GM21447 (cell line): Measurements from ENCODE around the gene SLC26A6.

ENCODE experiments used
- ATAC-seq: cut with Tn5 transposase; IDR thresholded peaks from one replicate; pipeline ENCODE4 v1.9.1; 2021; ENCODE audit not compliant: unreplicated experiment

Gene SLC26A6

DNA sequence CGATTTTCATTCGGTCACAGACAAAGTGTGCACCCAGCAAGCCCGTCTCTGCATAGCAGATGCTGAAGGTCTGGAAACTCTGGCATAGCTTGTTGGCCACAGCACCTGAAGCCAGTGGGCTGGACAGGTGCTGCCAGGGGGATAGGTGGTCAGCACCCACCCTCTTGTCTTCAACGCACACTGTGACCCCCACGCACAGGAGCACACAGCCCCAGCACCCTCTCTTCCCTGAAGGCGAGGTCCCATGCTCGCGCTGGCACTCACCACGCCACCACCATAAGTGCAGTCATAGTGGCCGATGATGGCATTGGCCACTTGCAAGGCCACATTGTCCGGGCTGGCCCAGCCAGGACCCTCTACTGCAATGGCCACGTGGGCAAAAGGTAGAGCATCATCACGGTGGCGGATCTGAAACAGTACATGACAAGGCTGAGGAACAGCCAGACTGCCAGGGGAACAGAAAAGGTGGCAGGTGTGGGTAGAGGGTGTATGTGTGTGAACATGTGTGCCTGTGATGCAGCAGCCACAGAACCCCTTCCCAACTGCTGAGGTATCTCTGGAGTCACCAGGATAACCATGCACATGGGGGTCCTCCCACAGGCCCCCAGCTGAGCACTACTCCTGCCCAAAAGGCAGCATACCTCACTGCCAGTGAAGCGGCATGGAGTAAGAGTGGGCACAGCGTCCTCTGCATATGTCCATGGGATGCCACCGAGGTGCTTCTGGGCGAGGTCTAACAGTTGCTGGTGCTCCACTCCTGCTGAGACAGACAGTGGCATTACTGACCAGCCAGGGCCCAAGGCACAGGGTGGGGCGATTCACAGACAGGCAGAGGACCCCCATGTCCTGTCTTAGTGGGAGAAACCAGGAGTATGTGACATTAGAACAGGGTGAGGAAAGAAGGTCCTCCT is 34.3 kb downstream of the SLC26A6 start:
- no peak for ATAC-seq

DNA sequence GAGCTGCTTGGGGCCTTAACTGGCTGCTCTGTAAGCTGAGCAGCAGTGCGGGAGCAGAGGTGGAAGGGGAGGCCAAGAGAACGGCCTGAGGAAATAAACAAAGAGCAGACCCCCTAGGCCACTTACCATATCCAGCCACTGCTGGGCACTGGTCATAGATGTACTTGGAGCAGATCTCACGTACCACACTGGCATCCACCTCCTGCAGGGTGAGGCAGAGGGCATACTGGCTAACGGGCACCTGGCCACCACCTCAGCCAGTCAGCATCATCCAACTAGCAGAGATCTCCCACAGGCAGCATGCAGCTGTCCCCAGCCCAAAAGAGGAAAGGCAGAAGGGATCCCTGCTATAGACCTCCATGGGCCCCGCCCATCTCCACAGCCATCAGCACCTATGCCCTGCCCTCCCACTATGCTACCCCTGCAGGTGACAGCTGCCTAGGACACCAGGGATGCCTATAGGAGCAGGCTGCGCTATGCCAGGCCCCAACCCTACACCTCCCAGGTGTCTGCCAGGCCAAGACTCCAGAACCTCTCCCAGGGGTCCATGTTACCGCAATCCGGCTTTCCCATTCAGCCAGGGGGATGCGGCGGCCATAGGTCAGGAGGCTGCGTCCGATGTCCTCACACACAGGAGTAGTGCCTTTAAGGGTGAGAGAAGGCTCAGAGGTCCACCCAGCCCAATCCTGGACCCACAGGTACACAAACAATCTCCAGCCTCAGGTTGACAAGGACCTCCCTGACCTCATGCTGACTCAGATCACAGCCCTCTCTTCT is 35.6 kb downstream of the SLC26A6 start:
- ATAC-seq: no peak

DNA sequence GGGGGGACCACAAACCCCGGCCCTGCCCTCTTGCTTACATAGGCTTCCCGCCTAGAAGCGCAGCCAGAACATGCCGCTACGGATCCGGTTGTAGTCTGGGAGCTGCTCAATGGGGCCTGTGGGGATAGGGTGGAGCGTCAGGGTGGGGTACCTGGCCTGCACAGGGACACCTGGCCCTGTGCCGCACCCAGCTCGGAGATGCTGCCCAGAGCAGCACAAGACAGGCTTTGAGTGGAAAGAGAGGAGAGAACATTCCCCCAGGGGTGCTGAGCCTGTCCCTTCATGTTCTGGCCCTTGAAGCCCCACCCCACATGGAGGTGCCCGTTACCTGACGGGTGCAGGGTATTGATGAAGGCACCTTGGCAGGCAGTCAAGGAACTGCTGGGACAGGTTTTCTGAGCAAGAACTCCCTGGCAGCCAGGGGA is 36.2 kb downstream of the SLC26A6 start:
- no peak for ATAC-seq

DNA sequence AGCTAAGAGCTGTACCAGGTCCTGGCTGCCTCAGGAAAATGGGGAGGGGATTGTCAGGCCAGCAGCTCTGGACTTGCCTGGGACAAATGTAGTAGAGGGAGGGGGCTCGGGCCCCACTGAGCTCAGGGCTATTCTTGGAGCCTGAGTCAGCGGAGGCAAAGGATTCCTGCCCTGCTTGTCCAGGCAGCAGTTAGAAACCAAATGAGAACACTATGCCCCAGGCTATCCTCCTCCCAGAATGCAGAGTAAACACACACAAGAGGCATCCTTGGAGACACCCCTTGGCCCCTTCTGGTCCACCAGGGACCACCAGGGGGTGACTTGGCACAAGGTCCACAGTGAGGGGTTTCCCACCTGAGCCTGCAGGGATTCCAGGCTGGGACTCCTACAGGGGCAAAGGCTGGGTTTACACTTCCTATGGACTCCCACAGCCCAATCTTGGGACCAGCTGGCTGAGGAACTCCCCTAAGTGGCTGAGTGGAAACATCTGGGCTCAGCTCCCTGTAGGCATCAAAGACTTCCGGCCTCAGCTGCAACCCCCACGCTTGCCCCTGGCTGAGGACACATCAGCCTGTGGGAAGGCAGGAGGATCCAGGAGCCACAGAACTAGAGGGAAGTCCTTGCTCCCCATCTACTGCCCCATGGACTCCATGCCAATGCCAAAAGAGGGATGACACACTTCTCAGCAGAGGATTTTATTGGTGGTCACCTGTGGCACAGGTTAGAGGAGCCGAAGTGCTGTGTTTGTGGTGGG is 36.8 kb downstream of the SLC26A6 start:
- ATAC-seq: no peak

DNA sequence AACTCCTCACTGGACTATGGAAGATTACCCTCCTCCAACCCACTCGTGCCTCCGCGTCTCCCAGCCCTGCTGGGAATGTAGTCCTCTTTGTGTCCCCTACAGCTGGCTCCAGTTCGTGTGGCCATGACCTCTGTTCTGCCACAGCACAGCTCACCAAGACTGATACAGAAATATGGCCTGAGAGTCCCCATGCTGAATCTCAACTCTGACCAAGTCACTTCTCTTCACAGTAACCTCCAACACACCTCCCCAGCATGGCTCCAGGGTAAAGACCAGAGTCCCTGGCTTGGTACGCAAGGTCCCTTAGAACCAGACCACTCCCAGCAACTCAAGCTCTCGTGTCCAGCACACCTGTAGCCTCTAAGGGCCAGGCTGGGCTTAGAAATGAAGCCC is 37.9 kb downstream of the SLC26A6 start:
- no peak for ATAC-seq

DNA sequence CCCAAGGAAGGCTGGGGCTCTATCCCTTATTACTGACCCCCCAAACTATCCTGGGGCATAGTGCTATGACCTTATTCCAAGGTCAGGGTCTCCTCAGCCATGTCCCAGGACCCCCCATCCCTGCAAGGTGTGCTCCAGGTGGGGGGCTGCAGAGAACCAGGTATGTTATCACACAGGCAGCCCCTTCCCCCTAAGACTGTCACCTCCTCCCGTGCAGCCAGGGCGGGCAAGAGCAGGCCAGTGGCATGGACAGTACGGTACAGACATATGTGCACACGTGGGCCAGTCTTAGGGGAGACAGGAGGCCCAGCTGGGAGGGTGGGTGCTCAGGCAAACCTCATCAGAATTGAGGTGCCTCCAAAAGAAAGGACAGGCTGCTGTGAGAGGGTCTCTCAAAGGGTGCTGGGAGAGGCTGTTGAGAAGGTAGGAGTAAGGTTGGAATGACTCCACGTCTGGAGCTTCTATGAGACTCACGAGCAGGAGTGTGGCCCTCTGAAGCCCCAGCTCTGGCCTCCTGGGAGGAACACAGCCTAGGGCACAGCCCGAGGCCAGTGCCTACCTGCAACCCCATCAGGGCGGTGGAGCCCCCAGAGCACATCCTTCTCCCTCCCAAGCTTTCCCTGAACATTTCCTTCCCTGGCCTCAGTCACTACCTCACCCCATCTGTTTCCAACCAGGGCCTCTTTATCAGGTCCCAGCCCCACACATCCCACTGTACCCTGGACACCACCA is 38.4 kb downstream of the SLC26A6 start:
- no peak for ATAC-seq

DNA sequence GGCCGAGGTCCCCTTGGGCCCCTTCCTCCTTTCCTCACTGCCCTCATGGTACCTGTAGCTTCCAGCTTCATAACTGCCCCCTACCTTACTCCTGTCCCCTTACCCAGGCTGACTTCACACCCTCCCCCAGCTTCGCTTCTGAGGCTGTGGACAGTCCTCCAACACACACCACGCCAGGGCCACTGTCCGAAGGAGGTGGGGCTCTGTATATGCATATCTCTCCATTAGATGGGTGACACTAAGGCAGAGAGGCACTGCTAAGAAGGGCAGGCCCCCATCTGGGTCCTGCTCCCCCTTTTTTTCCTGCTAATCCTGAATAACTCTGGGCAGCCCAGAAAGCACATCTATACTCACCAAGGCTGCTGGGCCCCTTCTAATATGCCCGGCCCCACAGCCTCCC is 39.1 kb downstream of the SLC26A6 start:
- no peak for ATAC-seq

DNA sequence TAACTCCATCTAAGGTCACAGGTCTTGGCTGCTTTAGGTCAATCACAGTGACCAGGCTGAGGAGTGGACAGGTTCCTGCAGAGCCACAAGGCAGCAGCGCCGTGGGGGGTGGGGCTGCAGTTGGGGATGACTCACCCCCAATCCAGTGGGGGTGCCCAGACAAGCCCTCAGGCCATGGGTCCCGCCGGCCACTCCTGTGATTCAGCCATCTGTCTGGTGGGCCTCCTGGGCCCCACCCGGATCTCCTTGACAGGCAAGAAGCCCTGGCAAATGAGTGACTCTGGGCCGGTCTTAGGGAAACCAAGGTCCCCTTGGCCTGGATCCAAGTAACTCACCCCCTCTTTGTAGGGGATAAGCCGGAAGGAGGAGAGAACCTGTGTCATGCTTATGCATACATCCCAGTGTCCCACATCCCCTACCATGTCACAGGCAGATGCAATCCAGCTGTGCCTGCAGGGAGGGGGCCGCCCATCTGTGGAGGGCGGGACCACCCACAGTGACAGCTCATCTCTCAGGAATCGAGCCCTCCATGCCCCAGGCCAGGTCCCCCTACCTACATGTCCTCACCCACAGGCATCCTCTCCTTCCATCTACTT is 39.6 kb downstream of the SLC26A6 start:
- no peak for ATAC-seq

DNA sequence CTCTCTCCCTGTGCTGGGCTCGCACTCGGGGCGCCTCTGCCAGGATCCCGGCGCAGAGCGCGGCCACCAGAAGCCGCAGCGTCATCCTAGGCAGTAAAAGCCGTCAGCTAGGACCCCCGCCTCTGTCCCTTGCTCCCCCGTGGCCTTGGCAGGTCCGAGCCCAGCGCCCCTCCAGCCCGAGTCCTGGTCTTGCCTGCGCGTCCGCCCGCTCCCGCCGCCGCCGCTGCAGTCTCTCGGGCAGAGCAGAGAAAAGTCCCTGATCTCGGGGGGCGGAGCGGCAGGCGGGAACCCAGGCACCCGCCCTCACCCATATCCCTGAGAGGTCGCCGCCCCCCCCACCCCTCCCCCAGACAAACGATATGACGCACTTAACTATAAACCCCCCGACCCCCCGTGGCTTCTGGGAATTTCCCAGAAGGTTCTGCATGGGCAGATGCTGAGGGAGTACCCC is 40.2 kb downstream of the SLC26A6 start, which contains the start of gene COL7A1:
TSS of gene COL7A1 (minus strand) at position 255 of the 451 bp plus-strand sequence. CDS start at position 85, 170 bp downstream.
- ATAC-seq: no peak

DNA sequence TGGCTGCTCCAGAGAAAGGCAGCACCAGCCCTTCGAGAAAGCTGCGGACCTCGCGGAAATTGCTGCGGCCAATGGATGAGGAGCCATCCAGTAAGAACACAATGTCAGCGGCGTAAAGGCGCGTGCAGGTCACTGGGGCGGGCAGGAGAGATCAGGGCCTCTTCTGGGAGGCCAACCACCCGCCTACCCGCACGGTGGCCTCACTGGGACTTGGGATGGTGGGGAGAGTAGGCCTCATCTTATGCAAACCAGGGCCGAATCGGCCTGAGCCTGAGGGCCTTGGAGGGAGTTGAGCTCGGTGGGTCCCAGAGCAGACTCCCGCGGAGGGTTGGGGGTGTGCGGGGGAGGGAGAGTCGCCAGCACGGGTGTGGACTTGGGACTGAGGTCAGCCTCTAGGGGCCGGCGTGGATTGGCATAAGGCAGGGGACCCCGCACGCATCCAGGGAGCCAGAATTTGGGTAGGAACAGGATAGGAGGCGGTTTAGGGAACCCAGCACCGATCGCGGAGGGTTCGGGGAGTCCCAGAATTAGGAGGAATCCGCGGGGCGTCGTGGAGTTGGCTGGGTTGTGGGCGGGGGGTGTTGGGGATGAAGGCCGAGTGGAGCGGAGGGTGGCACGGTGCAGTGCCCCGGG is 40.7 kb downstream of the SLC26A6 start:
- no peak for ATAC-seq

DNA sequence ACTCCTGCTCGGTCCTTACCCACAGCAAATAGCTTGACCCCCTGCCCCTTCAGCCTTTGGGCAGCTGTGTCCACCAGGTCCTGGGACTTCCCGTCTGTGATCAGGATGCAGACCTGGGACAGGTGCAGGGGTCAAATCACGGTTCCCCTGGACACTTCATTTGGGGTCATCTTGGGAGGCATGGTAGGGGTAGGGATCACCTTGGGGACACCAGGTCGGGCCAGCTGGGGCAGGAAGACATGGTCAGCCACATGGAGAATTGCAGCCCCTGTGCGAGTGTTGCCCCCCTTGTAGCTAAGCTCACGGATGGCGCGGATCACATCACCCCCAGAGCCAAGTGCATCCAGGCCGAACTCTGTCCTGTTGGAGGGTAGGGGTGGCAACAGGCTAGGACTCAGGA is 41.9 kb downstream of the SLC26A6 start:
- no peak for ATAC-seq

DNA sequence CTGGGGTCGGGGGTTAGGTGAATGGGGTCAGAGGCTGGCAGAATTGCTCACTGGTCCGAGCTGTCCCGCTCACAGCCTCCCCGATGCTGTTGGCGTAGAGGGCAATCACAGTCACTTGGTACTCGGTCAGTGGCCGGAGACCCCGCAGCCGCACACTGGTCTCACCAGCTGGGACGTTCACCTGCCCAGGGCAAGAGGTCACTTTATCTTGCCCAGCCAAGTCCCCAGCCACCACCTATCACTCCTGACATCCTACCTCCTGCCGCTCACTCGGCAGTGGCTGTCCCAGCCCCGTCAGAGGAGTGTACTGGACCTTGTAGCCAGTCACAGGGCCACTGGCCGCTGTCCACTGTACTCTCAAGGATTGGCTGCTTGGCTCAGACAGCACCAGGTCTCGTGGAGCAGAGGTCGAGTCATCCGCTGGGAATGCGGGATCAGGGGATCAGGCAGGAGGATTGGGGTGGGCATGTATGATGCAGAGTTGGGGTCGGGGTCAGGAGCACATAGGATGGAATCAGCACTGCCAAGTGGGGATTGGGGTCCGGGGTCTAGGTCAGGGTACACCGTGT is 42.7 kb downstream of the SLC26A6 start:
- ATAC-seq: no peak

DNA sequence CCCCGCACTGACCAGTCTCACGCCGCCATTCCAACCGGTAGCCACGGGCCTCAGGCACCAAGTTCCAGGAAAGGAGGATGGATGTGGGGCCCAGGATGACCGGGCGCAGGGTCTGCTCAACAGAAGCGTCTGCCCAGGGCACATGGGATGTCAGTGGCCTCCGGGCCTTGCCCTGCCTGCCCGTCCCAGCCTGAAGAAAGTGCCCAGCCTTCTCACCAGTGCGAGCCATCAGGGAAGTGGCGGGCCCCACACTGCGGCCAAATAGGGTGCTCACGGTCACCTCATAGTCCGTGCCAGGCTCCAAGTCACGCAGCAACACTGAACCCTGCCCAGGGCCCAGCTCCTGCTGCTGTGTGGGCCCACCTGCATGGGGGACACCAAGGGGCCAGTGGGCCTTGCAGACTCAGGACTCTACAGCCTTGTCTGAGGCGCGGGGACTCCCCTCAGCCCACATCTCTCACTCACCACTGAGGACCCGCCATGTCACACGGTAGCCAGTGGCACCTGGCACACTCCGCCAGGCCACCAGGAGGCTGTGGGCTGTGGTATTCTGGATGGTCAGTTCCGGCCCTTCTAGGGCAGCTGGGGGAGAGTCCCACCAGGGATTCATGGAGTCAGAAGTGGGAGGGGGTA is 43.3 kb downstream of the SLC26A6 start:
- no peak for ATAC-seq

DNA sequence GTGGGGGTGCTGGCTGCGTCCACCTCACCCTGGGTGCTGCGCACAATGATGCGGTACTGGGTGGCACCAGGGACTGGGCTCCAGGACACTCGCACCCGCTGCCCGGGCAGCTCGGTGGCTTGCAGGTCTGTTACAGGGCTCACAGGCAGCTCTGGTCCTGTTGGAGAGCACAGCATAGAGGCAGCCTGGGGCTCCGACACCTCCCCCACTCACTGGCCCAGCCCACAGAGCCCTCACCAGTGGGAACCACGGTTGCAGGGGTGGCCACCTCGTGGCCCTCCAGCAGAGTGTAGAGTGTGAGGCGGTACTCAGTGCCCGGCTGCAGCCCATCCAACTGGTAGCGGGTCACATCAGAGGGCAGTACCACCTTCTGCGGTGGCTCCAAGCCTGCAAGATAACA is 43.8 kb downstream of the SLC26A6 start:
- no peak for ATAC-seq

DNA sequence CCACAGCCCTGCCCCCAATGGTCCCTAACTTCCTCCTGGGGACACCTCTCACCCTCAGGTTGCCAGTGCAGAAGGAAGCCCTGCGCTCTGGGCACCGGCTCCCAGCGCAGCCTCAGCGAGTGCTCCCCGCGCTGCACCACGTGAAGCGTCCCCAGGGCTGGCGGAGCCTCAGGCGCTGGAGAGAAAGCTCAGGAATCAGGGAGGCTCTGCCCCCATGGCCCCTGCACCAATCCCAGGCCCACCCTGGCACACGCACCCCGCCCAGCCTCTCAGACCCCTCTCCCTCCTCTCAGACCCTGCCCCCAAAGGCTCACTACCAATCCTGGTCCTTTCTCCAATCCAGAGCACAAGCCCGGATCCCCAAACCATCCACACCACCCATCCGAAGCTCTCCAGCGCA is 47.0 kb downstream of the SLC26A6 start:
- no peak for ATAC-seq

DNA sequence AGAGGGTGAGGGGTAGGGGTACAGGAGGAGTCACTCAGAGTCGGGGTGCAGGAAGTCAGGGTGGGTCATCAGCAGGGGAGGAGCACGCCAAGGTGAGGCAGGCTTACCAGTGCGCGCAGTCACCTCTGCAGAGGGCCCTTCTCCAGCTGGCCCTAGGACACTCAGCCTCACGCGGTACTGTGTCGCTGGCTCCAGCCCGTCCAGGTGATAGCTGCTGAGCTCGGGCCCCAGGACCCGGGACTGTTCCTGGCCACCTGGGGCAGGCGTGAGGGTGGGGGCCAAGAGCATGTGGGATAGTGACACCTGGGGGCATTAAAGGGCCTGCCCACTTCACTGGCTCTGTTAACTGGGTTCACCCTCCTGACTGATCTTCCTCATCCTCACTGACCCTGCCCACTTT is 47.6 kb downstream of the SLC26A6 start:
- no peak for ATAC-seq

DNA sequence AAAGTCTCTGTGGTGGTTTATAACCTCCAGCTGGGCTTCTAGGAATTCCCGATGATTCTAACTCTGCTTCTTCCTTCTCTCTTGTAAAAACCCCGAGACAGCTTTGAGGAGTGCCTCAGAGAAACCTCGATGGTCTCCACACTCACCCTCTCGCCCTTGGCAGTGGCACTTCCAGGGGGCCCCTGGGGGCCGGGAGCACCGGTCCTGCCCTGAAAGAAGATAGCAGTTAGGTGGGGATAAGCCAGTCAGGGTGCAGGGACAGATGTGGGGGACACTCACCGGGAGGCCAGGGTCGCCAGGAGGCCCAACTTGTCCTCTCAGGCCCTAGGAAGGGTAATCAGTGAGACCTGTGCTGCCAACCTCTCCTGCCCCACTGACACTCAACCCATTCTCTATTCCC is 49.9 kb downstream of the SLC26A6 start:
- ATAC-seq: no peak

DNA sequence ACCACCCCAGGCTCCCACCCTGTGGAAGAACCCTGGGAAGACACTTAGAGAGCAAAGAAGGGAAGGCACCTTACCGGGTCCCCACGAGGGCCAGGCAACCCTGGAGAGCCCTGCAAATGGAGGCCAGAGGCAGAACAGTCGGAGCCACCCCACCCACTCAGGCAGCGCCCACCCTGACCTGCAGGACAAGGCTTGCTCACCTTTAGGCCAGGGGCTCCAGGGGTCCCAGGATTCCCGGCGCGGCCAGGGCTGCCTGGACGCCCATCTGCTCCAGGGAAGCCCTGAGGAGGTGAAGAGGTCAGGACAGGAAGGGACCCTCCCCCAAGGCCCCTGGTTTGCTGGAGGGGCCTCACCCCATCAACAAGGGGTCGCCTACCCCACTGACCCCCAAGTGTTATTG is 50.4 kb downstream of the SLC26A6 start:
- ATAC-seq: no peak
